ENCODE results near the gene PHB1.
A peak's percentile ranks its signal among the peaks of the same experiment; 100 is the strongest.
"Not testable (repeated sequence)": the region's sequence is repeated elsewhere in the genome, so short reads cannot be mapped to it uniquely, and the experiment has no call there.

PHB1 gene

GRCh38 chr17:49439305-49439672, 24.6 kb upstream of the PHB1 start:
- DNase-seq: no peak

GRCh38 chr17:49438436-49439278, 24.0 kb upstream of the PHB1 start:
- no peak for DNase-seq

GRCh38 chr17:49437696-49438435, 23.2 kb upstream of the PHB1 start:
- no peak for DNase-seq

- DNase-seq: no peak
These were observed 21.5 kb upstream of the PHB1 start for GRCh38 chr17:49436174-49436573.

GRCh38 chr17:49435671-49436029, 21.0 kb upstream of the PHB1 start:
- DNase-seq: no peak

GRCh38 chr17:49434821-49435670, 20.4 kb upstream of the PHB1 start:
- DNase-seq: peak; percentile 25

- no peak for DNase-seq
These were observed 18.5 kb upstream of the PHB1 start for GRCh38 chr17:49433000-49433694.

GRCh38 chr17:49431743-49432142, 17.1 kb upstream of the PHB1 start:
- no peak for DNase-seq

GRCh38 chr17:49425004-49425286, 10.3 kb upstream of the PHB1 start:
- DNase-seq: no peak

GRCh38 chr17:49424276-49425003, 9.8 kb upstream of the PHB1 start:
- not testable (repeated sequence) for DNase-seq

GRCh38 chr17:49422714-49423113, 8.0 kb upstream of the PHB1 start:
- no peak for DNase-seq

GRCh38 chr17:49419761-49420160, 5.1 kb upstream of the PHB1 start:
- DNase-seq: not testable (repeated sequence)

GRCh38 chr17:49418754-49419740, 4.4 kb upstream of the PHB1 start:
- not testable (repeated sequence) for DNase-seq

- no peak for DNase-seq
These were observed 436 bp downstream of the PHB1 start for GRCh38 chr17:49414271-49414621.

GRCh38 chr17:49409066-49409465, 5.6 kb downstream of the PHB1 start:
- no peak for DNase-seq

- DNase-seq: peak; percentile 76
These were observed 6.6 kb downstream of the PHB1 start for GRCh38 chr17:49407981-49408501.

GRCh38 chr17:49407086-49407485, 7.6 kb downstream of the PHB1 start:
- no peak for DNase-seq

GRCh38 chr17:49406421-49407061, 8.1 kb downstream of the PHB1 start:
- DNase-seq: no peak

- DNase-seq: no peak
These were observed 9.8 kb downstream of the PHB1 start for GRCh38 chr17:49404906-49405305.

GRCh38 chr17:49404361-49404760, 10.3 kb downstream of the PHB1 start:
- no peak for DNase-seq

Data from T-helper 9 cell (primary cell).